ENCODE measurements around the gene GPR135.

GRCh38 chr14:59424341-59425071, 40.7 kb downstream of the GPR135 start:
- TF ChIP-seq CTCF (IDR thresholded peaks at IDR 0.05) (no peak), POLR2AphosphoS5 (IDR thresholded peaks at IDR 0.05; ENCODE audit: insufficient read depth in 1 of 2, low read depth in 1 of 2) (no peak)
